Measurements from ENCODE around the gene COL5A1. TPM values are rescaled to one million over a fixed set of nuclear protein-coding genes. Genes with fewer than 3 reads are reported as not detected.

The COL5A1 gene
- total RNA-seq, 6 donors from 2014 or later = 7.5 to 75.4 (median 27.4) TPM

- DNase-seq (peak in 1 of 2 donors; percentile 32), ATAC-seq (ENCODE audit: low FRiP score in 2 of 2) (peak; percentile 58 to 82)
- TF ChIP-seq POLR2AphosphoS5 (IDR thresholded peaks at IDR 0.05) (peak in 1 of 2 donors; percentile 26), CTCF (IDR thresholded peaks at IDR 0.05) (no peak)
- H3K27ac ChIP-seq = peak overlapping the region; percentile 15 to 37 (median 26)
- H3K9me3 ChIP-seq = peaks cover 0 to 7% (median 6%) of the 10 kb centered on the region in 4 donors
- 69 to 72% methylated on average over 14 to 17 of the region's 17 CpGs for WGBS, 2 donors
- H3K27me3 ChIP-seq = no peaks in the 10 kb centered on the region
- no peaks in the 10 kb centered on the region for H3K36me3 ChIP-seq
- H3K4me3 ChIP-seq = no peak overlapping the region
- peaks cover 0 to 9% (median 3%) of the 10 kb centered on the region in 4 donors for H3K4me1 ChIP-seq
These were observed 20.7 kb downstream of the COL5A1 start for GRCh38 chr9:134662143-134662876.

- H3K4me3 ChIP-seq = no peak overlapping the region
- peak overlapping the region in 2 of 4 donors; percentile 15 to 30 for H3K27ac ChIP-seq
- H3K9me3 ChIP-seq = peaks cover 0 to 7% (median 6%) of the 10 kb centered on the region in 4 donors
- peaks cover 0 to 9% (median 3%) of the 10 kb centered on the region in 4 donors for H3K4me1 ChIP-seq
- H3K27me3 ChIP-seq = no peaks in the 10 kb centered on the region
- TF ChIP-seq CTCF (IDR thresholded peaks at IDR 0.05) (no peak), POLR2AphosphoS5 (IDR thresholded peaks at IDR 0.05) (no peak), EP300 (IDR thresholded peaks at IDR 0.05) (no peak), POLR2A (IDR thresholded peaks at IDR 0.05) (no peak)
- 79 to 81% methylated on average over 10 of the region's 10 CpGs for WGBS, 2 donors
- ATAC-seq (ENCODE audit: low FRiP score in 2 of 2) (no peak), DNase-seq (no peak)
- H3K36me3 ChIP-seq = no peaks in the 10 kb centered on the region
These were observed 21.5 kb downstream of the COL5A1 start for GRCh38 chr9:134663084-134663483.

- H3K9me3 ChIP-seq = peaks cover 0 to 7% (median 6%) of the 10 kb centered on the region in 4 donors
- H3K4me1 ChIP-seq = peaks cover 0 to 9% (median 3%) of the 10 kb centered on the region in 4 donors
- 88 to 91% methylated on average over 9 of the region's 9 CpGs for WGBS, 2 donors
- H3K27me3 ChIP-seq = no peaks in the 10 kb centered on the region
- peak overlapping the region in 1 of 4 donors; percentile 18 for H3K27ac ChIP-seq
- TF ChIP-seq POLR2AphosphoS5 (IDR thresholded peaks at IDR 0.05) = no peak
- no peak for TF ChIP-seq EP300 (IDR thresholded peaks at IDR 0.05)
- no peak for TF ChIP-seq POLR2A (IDR thresholded peaks at IDR 0.05)
- TF ChIP-seq CTCF (IDR thresholded peaks at IDR 0.05) = no peak
- no peaks in the 10 kb centered on the region for H3K36me3 ChIP-seq
- ATAC-seq (ENCODE audit: low FRiP score in 2 of 2) (peak in 1 of 2 donors; percentile 57), DNase-seq (no peak)
- H3K4me3 ChIP-seq = no peak overlapping the region
These were observed 22.3 kb downstream of the COL5A1 start for GRCh38 chr9:134663753-134664415.

GRCh38 chr9:134664446-134664845 is 22.8 kb downstream of the COL5A1 start:
- Histone ChIP-seq H3K4me3 (no peak overlapping the region), H3K36me3 (no peaks in the 10 kb centered on the region), H3K27me3 (no peaks in the 10 kb centered on the region), H3K4me1 (peaks cover 0 to 9% (median 3%) of the 10 kb centered on the region in 4 donors), H3K9me3 (peaks cover 0 to 7% (median 6%) of the 10 kb centered on the region in 4 donors), H3K27ac (peak overlapping the region in 1 of 4 donors; percentile 18)
- DNase-seq = no peak
- TF ChIP-seq POLR2AphosphoS5 (IDR thresholded peaks at IDR 0.05) = no peak
- WGBS, 2 donors = 89 to 94% methylated on average over 5 of the region's 5 CpGs
- ATAC-seq (ENCODE audit: low FRiP score in 2 of 2) = no peak

- Histone ChIP-seq H3K4me3 (no peak overlapping the region), H3K27ac (no peak overlapping the region), H3K27me3 (no peaks in the 10 kb centered on the region), H3K4me1 (peaks cover 0 to 16% (median 5%) of the 10 kb centered on the region in 4 donors), H3K9me3 (no peaks in the 10 kb centered on the region), H3K36me3 (no peaks in the 10 kb centered on the region)
- no peak for TF ChIP-seq EP300 (IDR thresholded peaks at IDR 0.05)
- no peak for TF ChIP-seq POLR2AphosphoS5 (IDR thresholded peaks at IDR 0.05)
- TF ChIP-seq CTCF (IDR thresholded peaks at IDR 0.05) = no peak
- TF ChIP-seq POLR2A (IDR thresholded peaks at IDR 0.05) = no peak
- ATAC-seq (ENCODE audit: low FRiP score in 2 of 2) = no peak
- 78 to 86% methylated on average over 6 of the region's 6 CpGs for WGBS, 2 donors
- no peak for DNase-seq
These were observed 24.6 kb downstream of the COL5A1 start for GRCh38 chr9:134666208-134666607.

Measured in upper lobe of left lung (tissue), 6 donors.